CD4-positive, alpha-beta memory T cell (primary cell): ENCODE measurements around the gene MYO18A. TPM values are rescaled to one million over a fixed set of nuclear protein-coding genes. Genes with fewer than 3 reads are reported as not detected.
A peak's percentile ranks its signal among the peaks of the same experiment; 100 is the strongest.
"Not testable (repeated sequence)": the region's sequence is repeated elsewhere in the genome, so short reads cannot be mapped to it uniquely, and the experiment has no call there.

Experiments
- CTCF ChIA-PET: fragments of 350-600 bp; sonication (Branson Sonifier 250); formaldehyde crosslinking; loops from one replicate; lab custom pipeline; 2021; ENCODE audit warnings: inconsistent platforms; ENCODE audit not compliant: partially characterized antibody; lab: Charles Lee
- POLR2A ChIA-PET: fragments of 350-600 bp; sonication (Branson Sonifier 250); formaldehyde crosslinking; loops from one replicate; lab custom pipeline; 2021; ENCODE audit not compliant: partially characterized antibody; lab: Charles Lee
- DNase-seq, 5 donors: peaks; one replicate each; pipeline versions ENCODE4 v3.0.0 to v3.0.0-alpha.2; 2020 to 2022; ENCODE audit warnings: mixed read lengths in 1 of 5
- H3K27ac ChIP-seq: one replicate; pipeline ENCODE4 v1.7.0; 2013; ENCODE audit warnings: low read depth, low read length
- H3K27me3 ChIP-seq: 2 replicates; pipeline ENCODE4 v1.7.0; 2013; ENCODE audit warnings: mild to moderate bottlenecking, low read length, moderate library complexity; ENCODE audit not compliant: insufficient read depth
- H3K36me3 ChIP-seq: 2 replicates; pipeline ENCODE4 v1.7.0; 2013; ENCODE audit warnings: mild to moderate bottlenecking, low read length, moderate library complexity; ENCODE audit not compliant: insufficient read depth
- H3K4me1 ChIP-seq: 2 replicates; pipeline ENCODE4 v1.7.0; 2013; ENCODE audit warnings: mild to moderate bottlenecking, low read length, moderate library complexity; ENCODE audit not compliant: insufficient read depth
- H3K4me3 ChIP-seq, 2 donors: one replicate each; pipeline ENCODE4 v1.7.0; 2013; ENCODE audit warnings: low read length in 2 of 2, mild to moderate bottlenecking in 1 of 2
- H3K9me3 ChIP-seq, 2 donors: one replicate each; pipeline ENCODE4 v1.7.0; 2013; ENCODE audit warnings: low read length in 2 of 2, control low read depth in 1 of 2; ENCODE audit not compliant: control insufficient read depth in 1 of 2
- H3K27ac Mint-ChIP-seq, 7 donors: one replicate each; pipeline ENCODE4 v1.8.0; 2020 to 2021; ENCODE audit warnings: mixed read lengths in 7 of 7, mild to moderate bottlenecking in 6 of 7, inconsistent platforms in 3 of 7, moderate library complexity in 3 of 7
- H3K27me3 Mint-ChIP-seq, 2 donors: one replicate each; pipeline ENCODE4 v1.8.0; 2020 to 2021; ENCODE audit warnings: mixed read lengths in 2 of 2
- H3K36me3 Mint-ChIP-seq, 2 donors: one replicate each; pipeline ENCODE4 v1.8.0; 2020 to 2021; ENCODE audit warnings: mixed read lengths in 2 of 2, inconsistent platforms in 1 of 2, mild to moderate bottlenecking in 1 of 2
- H3K4me1 Mint-ChIP-seq, 4 donors: one replicate each; pipeline ENCODE4 v1.8.0; 2020 to 2021; ENCODE audit warnings: mixed read lengths in 4 of 4, mild to moderate bottlenecking in 1 of 4
- H3K4me3 Mint-ChIP-seq, 8 donors: one replicate each; pipeline ENCODE4 v1.8.0; 2020 to 2021; ENCODE audit warnings: mixed read lengths in 8 of 8, mild to moderate bottlenecking in 7 of 8, moderate library complexity in 6 of 8, inconsistent platforms in 3 of 8
- H3K9me3 Mint-ChIP-seq, 8 donors: one replicate each; pipeline ENCODE4 v1.8.0; 2020 to 2021; ENCODE audit warnings: mixed read lengths in 8 of 8, mild to moderate bottlenecking in 5 of 8, inconsistent platforms in 3 of 8, moderate library complexity in 1 of 8
- intact Hi-C: fragments of 100-400 bp; cut with micrococcal nuclease; formaldehyde crosslinking; loops from one replicate; pipeline ENCODE4 v1.15.1; 2023
- polyA plus RNA-seq, 2 donors: library from polyadenylated mRNA; unstranded; fragments of 300-500 nt; fragmentation: Illumina TruSeq; gene quantifications; one replicate each; pipeline ENCODE4 v1.2.3, GENCODE V29; 2021
- total RNA-seq, 2 experiments: library from RNA; stranded (reverse); gene quantifications; one replicate each; pipeline ENCODE4 v1.2.3, GENCODE V29; 2021

MYO18A gene
- total and polyA plus RNA-seq, 4 experiments from 2014 or later, result 6.0 to 136 (median 89.5) TPM

DNA sequence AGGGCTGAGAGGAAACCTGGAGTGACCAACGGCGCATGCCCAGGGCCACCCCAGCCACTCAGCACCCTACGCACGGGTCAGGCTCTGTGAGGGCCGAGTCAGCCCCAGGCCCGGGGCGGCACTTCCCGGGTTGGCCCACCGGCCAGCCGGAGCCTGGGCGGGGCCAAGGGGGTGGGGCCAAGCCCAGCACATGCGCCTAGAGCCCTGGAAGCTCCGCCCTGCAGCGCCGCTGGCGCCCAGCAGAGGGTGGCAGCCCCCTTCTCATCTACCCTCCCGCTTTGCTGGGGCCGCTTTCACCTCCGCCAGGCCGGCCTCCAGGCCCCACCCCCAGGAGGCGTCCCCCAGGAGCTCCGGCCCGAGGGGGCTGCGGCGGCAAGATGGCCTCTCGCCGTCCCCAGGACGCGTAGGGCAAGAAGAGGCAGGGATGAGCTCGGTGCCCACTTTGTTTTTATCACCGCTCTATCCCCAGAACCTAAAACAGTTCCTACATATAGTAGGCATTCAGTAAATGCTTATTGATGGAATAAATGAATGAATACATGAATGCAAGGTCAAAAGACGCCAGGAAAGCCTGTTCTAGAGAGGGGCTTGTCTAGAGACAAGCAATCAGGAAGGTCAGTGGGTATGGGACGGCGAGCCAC lies 31.3 kb downstream of the MYO18A start:
- ChIA-PET CTCF (interaction anchor here (0.6 to 17.1 kb wide), 19 partner anchors 10 to 221 kb away, joined by 3 to 465 read pairs (median 10); partner anchors contain the start of genes MYO18A and NUFIP2), POLR2A (interaction anchor here (0.6 to 4.2 kb wide), 12 partner anchors 10 to 419 kb away, joined by 3 to 70 read pairs (median 6); partner anchors contain the start of genes MYO18A and NUFIP2)
- intact Hi-C loops, result loop anchor here (1.0 to 10.0 kb wide), 5 partner anchors 9 to 386 kb away; partner anchors contain the start of gene MYO18A
- Histone ChIP-seq H3K27me3 (no peaks in the 10 kb centered on the region), H3K4me3 (peak overlapping the region; percentile 41 to 42), H3K36me3 (no peaks in the 10 kb centered on the region), H3K27ac (peak overlapping the region; percentile 53), H3K9me3 (no peaks in the 10 kb centered on the region), H3K4me1 (peaks cover 27% of the 10 kb centered on the region)
- Mint-ChIP-seq H3K27me3 (no peaks in the 10 kb centered on the region), H3K9me3 (no peaks in the 10 kb centered on the region), H3K4me1 (peaks cover 23 to 62% (median 33%) of the 10 kb centered on the region in 4 donors), H3K4me3 (peak overlapping the region; percentile 68 to 84 (median 75)), H3K27ac (peak overlapping the region; percentile 66 to 92 (median 90)), H3K36me3 (no peaks in the 10 kb centered on the region)
- DNase-seq, result peak; percentile 88 to 91 (median 89)

DNA sequence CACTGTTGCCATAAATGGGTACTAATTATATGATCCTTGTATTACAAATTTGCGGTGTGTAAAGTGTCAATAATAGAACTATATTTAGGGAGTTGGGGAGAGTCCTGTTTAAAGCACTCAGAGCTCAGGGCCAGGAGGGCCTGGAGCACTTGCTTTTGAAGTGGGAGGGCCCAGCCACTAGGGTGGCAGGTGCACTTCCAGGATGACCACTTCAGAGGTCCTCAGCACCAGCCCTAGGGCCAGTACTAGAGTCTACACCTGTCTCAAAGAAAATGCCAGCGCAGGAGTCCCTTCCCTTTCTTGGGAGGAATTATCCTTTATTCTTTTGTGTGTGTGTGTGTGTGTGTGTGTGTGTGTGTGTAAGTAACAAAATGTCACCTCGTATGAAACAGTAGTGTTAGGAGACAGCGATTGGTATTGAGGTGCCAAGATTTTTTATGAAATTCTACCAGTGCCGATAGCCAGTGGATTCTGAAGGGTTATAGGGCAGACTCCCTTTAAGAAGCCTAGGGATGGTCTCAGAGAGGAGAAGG lies 31.9 kb downstream of the MYO18A start:
- no peak for DNase-seq
- CTCF ChIA-PET, result interaction anchor here (0.6 to 17.1 kb wide), 22 partner anchors 9 to 341 kb away, joined by 3 to 465 read pairs (median 8); partner anchors contain the start of genes MYO18A and NUFIP2
- intact Hi-C loops, result loop anchor here (1.0 to 10.0 kb wide), 2 partner anchors 8 to 386 kb away; no protein-coding TSS in a partner anchor
- Histone ChIP-seq H3K36me3 (no peaks in the 10 kb centered on the region), H3K4me1 (peaks cover 26% of the 10 kb centered on the region), H3K4me3 (peak overlapping the region in 1 of 2 donors; percentile 41), H3K27me3 (no peaks in the 10 kb centered on the region), H3K27ac (peak overlapping the region; percentile 53), H3K9me3 (no peaks in the 10 kb centered on the region)
- Mint-ChIP-seq H3K4me3 (peak overlapping the region; percentile 64 to 84 (median 75)), H3K27me3 (no peaks in the 10 kb centered on the region), H3K36me3 (no peaks in the 10 kb centered on the region), H3K27ac (peak overlapping the region; percentile 55 to 92 (median 90)), H3K4me1 (peaks cover 27 to 61% (median 36%) of the 10 kb centered on the region in 4 donors), H3K9me3 (no peaks in the 10 kb centered on the region)
- POLR2A ChIA-PET, result interaction anchor here (0.9 to 4.2 kb wide), 10 partner anchors 9 to 419 kb away, joined by 3 to 70 read pairs (median 6); partner anchors contain the start of genes MYO18A and NUFIP2

DNA sequence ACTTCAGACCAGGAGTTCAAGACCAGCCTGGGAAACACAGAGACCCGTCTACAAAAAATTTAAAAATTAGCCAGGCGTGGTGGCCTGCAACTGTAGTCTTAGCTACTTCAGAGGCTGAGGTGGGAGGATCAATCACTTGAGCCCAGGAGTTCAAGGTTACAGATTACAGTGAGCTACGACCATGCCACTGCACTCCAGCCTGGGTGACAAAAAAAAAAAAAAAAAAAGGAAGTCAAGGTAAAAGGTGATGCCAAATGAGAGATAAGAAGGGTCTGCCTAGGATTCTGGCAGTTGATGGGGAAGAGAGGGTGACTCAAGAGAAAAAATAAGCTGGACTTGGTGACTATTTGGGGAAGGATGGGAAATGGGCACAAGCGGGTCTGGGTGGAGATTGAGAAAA lies 32.5 kb downstream of the MYO18A start:
- ChIA-PET POLR2A (interaction anchor here (1.2 to 4.2 kb wide), 8 partner anchors 9 to 420 kb away, joined by 3 to 70 read pairs (median 8); partner anchors contain the start of genes MYO18A and NUFIP2), CTCF (interaction anchor here (0.7 to 17.1 kb wide), 16 partner anchors 9 to 341 kb away, joined by 3 to 465 read pairs (median 13); partner anchors contain the start of genes MYO18A and NUFIP2)
- Mint-ChIP-seq H3K4me1 (peaks cover 27 to 57% (median 39%) of the 10 kb centered on the region in 4 donors), H3K4me3 (peak overlapping the region in 4 of 8 donors; percentile 21 to 50 (median 43)), H3K27ac (peak overlapping the region in 6 of 7 donors; percentile 15 to 87 (median 56)), H3K36me3 (no peaks in the 10 kb centered on the region), H3K9me3 (no peaks in the 10 kb centered on the region), H3K27me3 (no peaks in the 10 kb centered on the region)
- Histone ChIP-seq H3K9me3 (no peaks in the 10 kb centered on the region), H3K27ac (no peak overlapping the region), H3K4me1 (peaks cover 26% of the 10 kb centered on the region), H3K4me3 (no peak overlapping the region), H3K36me3 (no peaks in the 10 kb centered on the region), H3K27me3 (no peaks in the 10 kb centered on the region)
- intact Hi-C loops, result loop anchor here (1.0 to 10.0 kb wide), 2 partner anchors 7 to 387 kb away; no protein-coding TSS in a partner anchor
- no peak for DNase-seq

DNA sequence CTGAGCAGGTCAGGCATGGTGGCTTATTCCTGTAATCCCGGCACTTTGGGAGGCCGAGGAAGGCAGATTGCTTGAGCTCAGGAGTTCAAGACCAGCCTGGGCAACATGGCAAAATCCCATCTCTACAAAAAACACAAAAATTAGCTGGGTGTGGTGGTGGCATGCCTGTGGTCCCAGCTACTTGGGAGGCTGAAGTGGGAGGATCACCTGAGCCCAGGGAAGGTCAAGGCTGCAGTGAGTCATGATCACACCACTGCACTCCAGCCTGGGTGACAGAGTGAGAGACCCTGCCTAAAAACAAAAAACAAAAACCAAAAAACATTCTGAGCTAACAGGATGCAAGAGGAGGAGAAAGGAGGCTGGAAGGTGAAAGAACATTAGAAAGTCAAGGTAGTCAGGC lies 33.0 kb downstream of the MYO18A start:
- intact Hi-C loops, result loop anchor here (10.0 kb wide), 1 partner anchor 388 kb away; no protein-coding TSS in a partner anchor
- H3K36me3 ChIP-seq, H3K27me3 Mint-ChIP-seq, H3K27me3 ChIP-seq, DNase-seq, H3K36me3 Mint-ChIP-seq, H3K4me3 ChIP-seq, H3K9me3 Mint-ChIP-seq, H3K27ac ChIP-seq, H3K9me3 ChIP-seq: not testable (repeated sequence)
- ChIA-PET POLR2A (interaction anchor here (1.7 to 4.2 kb wide), 3 partner anchors 8 to 72 kb away, joined by 6 to 50 read pairs (median 16); no protein-coding TSS in a partner anchor), CTCF (interaction anchor here (1.1 to 17.1 kb wide), 14 partner anchors 8 to 389 kb away, joined by 3 to 465 read pairs (median 16); partner anchors contain the start of genes MYO18A and NUFIP2)
- Mint-ChIP-seq H3K27ac (peak overlapping the region in 5 of 7 donors; percentile 52 to 87 (median 75)), H3K4me1 (peaks cover 27 to 61% (median 41%) of the 10 kb centered on the region in 4 donors), H3K4me3 (peak overlapping the region in 2 of 8 donors; percentile 21 to 70)
- peaks cover 30% of the 10 kb centered on the region for H3K4me1 ChIP-seq

DNA sequence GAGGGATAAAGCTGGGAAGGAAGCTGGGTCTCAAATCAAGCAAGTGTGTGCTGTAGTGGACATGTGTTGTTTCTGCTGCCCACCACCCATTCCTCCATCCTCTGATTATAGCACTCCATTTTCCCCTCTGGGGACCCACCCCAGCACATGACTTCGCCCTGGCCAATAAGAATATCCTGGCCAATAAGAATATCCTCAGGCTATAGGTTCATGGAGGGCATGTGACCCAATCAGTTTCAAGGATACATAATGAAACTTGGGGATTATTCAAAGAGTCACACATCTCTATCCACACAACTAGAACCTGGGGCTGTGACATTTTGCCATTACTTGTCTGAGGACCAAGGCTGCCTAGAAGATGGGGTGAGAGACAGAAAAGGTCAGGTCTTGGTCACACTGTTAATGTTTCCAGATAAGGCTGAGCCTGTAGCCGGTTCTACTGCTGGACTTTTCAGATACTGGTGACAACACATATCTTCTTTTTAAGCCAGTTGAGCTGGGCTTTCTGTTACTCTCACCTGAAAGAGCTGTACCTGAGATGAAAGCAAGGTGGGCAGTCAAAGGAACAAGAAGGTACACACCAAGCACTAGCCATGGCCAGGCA lies 33.7 kb downstream of the MYO18A start:
- H3K4me1 Mint-ChIP-seq, result peaks cover 29 to 67% (median 45%) of the 10 kb centered on the region in 4 donors
- no peak overlapping the region for H3K27ac ChIP-seq
- H3K9me3 ChIP-seq, result no peaks in the 10 kb centered on the region
- no peak overlapping the region for H3K4me3 Mint-ChIP-seq
- H3K9me3 Mint-ChIP-seq, result no peaks in the 10 kb centered on the region
- no peaks in the 10 kb centered on the region for H3K27me3 Mint-ChIP-seq
- no peak for DNase-seq
- ChIA-PET POLR2A (interaction anchor here (0.6 to 2.3 kb wide), 8 partner anchors 14 to 195 kb away, joined by 3 to 19 read pairs (median 5); partner anchors contain the start of genes MYO18A, NUFIP2 and PHF12), CTCF (interaction anchor here (1.0 to 17.1 kb wide), 15 partner anchors 9 to 390 kb away, joined by 3 to 465 read pairs (median 10); partner anchors contain the start of genes MYO18A and NUFIP2)
- H3K36me3 ChIP-seq, result no peaks in the 10 kb centered on the region
- H3K4me3 ChIP-seq, result no peak overlapping the region
- intact Hi-C loops, result loop anchor here (10.0 kb wide), 1 partner anchor 388 kb away; no protein-coding TSS in a partner anchor
- H3K27ac Mint-ChIP-seq, result peak overlapping the region in 6 of 7 donors; percentile 7 to 84 (median 56)
- peaks cover 38% of the 10 kb centered on the region for H3K4me1 ChIP-seq
- no peaks in the 10 kb centered on the region for H3K36me3 Mint-ChIP-seq
- no peaks in the 10 kb centered on the region for H3K27me3 ChIP-seq

- Mint-ChIP-seq H3K9me3 (no peaks in the 10 kb centered on the region), H3K36me3 (no peaks in the 10 kb centered on the region), H3K4me1 (peaks cover 37 to 74% (median 54%) of the 10 kb centered on the region in 4 donors), H3K27me3 (no peaks in the 10 kb centered on the region), H3K4me3 (peak overlapping the region in 3 of 8 donors; percentile 34 to 61 (median 35)), H3K27ac (peak overlapping the region; percentile 67 to 93 (median 89))
- DNase-seq, result peak; percentile 66 to 81 (median 73)
- CTCF ChIA-PET, result interaction anchor here (0.6 to 17.1 kb wide), 21 partner anchors 9 to 224 kb away, joined by 3 to 465 read pairs (median 5); partner anchors contain the start of genes MYO18A and NUFIP2
- Histone ChIP-seq H3K9me3 (no peaks in the 10 kb centered on the region), H3K27ac (peak overlapping the region; percentile 18), H3K27me3 (no peaks in the 10 kb centered on the region), H3K4me3 (no peak overlapping the region), H3K36me3 (no peaks in the 10 kb centered on the region), H3K4me1 (peaks cover 48% of the 10 kb centered on the region)
- POLR2A ChIA-PET, result interaction anchor here (0.6 to 3.1 kb wide), 14 partner anchors 8 to 194 kb away, joined by 3 to 19 read pairs (median 4); partner anchors contain the start of genes MYO18A, NUFIP2 and PHF12
- intact Hi-C loops, result loop anchor here (1.0 to 10.0 kb wide), 3 partner anchors 21 to 389 kb away; partner anchors contain the start of gene MYO18A
These were observed 34.7 kb downstream of the MYO18A start for GRCh38 chr17:29145289-29146073.
